H4 (cell line): ENCODE measurements around the gene NUTF2. TPM values are rescaled to one million over a fixed set of nuclear protein-coding genes. Genes with fewer than 3 reads are reported as not detected.
"Not testable (repeated sequence)": the region's sequence is repeated elsewhere in the genome, so short reads cannot be mapped to it uniquely, and the experiment has no call there.

ENCODE experiments used
- DNase-seq: peaks from one replicate; pipeline ENCODE4 v3.0.0-alpha.2; 2015; ENCODE audit warnings: low spot score
- total RNA-seq: library from RNA; depleted of rRNA; stranded (reverse); fragments of >200 nt; shearing (Covaris generic); gene quantifications from 2 replicates; pipeline ENCODE4 v1.2.3, GENCODE V29; 2014

Gene NUTF2
- total RNA-seq, 1 experiment from 2014 or later: 256 TPM

DNA sequence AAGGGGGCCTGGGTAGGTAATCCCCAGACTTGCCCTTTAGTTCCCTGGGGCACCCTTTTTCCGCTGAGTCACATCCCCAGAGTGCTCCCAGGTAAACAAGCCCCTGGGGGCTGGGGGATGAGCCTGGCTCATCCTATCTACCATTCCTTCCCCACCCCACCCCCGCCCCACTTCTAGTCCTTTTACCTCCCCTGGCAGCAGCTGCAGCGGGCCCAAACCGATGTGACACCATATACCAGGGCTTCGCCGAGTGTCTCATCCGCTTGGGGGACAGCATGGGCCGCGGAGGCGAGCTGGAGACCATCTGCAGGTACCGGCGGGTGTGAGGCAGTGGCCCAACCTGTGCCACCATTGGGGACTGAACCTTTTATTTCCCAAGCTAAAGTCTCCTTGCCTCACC, 38.8 kb downstream of the NUTF2 start:
- no peak for DNase-seq

DNA sequence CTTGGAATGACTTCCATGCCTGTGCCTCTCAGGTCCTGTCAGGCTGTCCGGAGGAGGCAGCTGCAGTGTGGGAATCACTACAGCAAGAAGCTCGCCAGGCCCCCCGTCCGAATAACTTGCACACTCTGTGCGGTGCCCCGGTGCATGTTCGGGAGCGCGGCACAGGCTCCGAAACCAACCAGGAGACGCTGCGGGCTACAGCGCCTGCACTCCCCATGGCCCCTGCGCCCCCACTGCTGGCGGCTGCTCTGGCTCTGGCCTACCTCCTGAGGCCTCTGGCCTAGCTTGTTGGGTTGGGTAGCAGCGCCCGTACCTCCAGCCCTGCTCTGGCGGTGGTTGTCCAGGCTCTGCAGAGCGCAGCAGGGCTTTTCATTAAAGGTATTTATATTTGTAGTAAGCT, 39.2 kb downstream of the NUTF2 start:
- DNase-seq: no peak

DNA sequence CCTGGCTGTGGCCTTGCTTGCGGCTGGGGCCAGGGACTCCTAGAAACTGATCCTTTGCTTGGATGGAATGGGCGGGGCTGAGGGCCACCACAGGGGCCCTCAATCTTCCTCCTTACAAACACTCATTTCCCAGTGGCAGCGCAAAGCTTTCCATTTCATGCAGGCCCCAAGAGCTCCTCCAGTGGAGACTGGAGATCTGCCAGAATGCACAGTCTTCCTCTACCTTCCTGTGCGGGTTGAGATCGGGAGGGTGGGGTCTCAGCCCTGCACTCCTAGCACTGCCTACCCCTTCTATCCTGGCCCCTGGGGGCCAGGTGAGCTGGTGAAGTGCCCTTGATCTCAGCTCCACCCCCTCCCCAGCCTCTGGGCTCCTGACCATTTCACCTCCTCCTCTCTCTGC, 39.7 kb downstream of the NUTF2 start:
- no peak for DNase-seq

DNA sequence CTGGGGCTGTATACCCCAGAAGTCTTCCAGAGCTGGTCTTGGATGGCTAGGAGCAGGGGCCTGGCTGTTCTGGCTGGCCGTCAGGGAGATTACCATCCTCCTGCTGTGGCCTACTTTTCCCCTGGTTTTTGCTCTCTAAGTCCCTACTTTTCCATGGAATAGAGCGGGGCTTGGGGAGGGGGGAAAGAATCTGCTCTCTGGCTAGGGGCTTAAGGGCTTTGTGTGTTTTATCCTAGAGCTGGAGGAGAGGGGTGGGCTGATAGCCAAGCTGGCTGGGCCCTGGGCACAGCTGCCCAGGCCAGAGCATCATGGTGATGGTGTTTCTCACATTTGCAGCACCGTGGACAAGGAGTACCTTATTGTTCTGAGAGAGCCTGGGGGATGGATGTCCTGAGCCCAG, 41.6 kb downstream of the NUTF2 start:
- DNase-seq: no peak

DNA sequence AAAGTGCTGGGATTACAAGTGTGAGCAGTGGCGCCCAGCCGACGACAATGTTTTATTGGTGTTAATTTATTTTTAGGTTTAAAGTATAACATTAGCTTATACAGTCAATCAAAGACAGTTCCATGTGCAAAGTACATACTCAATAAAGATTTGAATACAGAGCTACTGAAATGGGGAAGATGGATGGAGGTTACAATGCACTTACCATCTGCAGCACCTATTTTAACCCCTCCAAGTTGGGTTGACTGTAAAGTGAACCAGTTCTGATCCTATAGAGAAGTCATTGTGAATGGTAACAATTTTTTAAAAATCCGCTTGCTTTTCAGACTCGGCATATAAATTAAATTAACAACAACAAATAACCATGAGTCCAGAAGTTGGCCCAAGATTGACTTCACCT, 45.6 kb downstream of the NUTF2 start:
- DNase-seq: no peak

DNA sequence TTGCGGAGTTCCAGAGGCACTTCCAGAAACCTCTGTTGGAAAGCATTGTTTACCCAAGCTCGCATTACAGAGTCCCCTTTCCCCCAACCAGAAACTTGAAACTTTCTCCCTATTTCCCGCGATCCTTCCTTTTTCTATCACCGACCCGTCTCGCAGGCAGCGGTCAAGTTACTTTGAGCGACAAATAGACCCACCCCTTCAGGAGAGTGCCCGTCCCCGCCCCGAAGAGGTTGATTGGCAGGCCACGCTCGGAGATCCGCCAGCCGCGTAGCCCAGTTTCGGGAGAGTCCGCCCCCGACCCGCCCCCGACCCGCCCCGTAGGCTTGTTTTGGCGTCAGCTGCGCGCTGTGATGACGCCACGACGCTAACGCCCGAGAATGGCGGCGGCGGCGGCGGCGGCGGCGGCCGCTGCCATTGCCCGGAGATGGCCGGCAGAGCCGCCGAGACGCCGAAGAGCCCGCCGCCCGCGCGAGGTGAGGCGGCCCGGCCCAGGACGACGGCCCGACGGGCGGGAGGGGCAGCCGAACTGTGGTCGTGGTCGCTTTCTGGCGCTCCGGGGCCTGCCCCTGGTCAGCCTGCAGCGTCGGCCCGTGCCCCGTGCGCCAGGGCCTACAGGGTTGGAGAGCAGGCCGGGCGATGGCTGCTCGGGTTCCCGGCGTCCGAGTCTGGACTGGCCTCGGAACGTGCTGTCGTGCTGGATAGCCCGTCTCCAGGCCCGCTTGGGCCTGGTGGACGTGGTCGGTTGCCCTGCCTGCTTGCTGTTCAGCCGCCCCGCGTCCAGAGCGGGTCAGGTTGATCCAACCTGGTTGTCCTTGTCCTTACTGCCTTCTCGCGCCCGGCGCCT, 46.4 kb downstream of the NUTF2 start, which contains the start of gene PSKH1:
Gene PSKH1, plus strand, starts transcription at position 356 of the 844 bp plus-strand sequence. CDS start 15,496 bp downstream, outside the sequence.
- peak; percentile 90 for DNase-seq

DNA sequence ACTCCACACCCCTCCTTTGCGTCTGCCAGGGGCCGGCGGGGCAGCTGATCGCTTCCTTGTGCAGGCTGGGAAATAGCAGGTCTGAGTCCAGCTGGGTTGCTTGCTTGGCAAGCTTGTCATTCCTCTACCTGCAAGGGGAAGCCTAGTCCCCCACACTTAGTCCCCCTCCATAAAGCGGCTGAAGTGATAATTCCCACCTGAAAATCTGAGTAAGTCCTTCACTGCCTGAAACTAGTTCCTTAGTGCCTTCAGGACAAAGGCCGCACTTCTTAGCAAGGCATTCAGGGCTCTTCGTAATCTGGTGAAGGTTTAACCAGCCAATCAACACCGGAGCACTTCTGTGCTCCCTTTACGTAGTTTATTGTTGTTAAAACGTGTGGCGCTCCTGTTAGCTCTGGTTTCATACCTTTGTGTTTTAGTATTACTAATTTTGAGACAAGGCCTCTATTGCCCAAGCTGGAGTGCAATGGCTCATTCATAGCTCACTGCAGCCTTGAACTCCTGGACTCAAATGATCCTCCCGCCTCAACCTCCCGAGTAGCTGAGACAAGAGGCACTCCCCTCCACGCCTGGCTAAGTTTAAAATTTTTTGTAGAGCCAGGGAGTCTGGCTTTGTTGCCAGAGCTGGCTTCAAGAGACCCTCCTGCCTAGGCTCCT, 47.1 kb downstream of the NUTF2 start:
- no peak for DNase-seq

DNA sequence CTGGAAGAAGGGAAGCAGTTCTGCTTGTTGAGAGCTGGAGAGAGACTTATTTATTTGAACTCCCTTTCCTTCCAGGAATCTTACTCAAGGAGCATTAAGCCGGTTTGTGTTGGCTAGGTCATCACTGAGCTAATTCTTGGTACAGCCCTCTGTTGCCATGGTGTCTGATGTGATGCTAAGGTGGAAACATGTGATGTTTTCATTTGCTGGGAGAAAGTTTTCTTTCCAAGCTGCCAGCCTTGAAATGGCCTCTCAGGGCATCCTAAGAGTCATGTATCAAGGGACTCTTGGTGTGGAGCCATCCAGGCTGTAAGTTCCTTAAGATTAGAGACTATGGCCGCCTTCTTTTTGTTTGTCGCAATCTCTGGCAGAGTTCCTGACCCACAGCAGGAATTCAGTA, 50.5 kb downstream of the NUTF2 start:
- DNase-seq: no peak

DNA sequence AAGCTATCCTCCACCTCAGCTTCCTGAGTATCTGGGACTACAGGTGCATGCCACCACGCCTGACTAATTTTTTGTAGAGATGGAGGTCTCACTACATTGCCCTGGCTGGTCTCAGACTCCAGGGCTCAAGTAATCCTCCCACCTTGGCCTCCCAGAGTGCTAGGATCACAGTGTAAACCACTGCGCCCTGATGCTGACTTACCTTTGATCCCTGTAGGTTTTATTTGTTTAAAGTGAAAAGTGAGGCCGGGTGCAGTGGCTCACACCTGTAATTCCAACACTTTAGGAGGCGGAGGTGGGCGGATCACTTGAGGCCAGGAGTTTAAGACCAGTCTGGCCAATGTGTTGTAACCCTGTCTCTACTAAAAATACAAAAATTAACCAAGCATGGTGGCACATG, 55.0 kb downstream of the NUTF2 start:
- DNase-seq: no peak

DNA sequence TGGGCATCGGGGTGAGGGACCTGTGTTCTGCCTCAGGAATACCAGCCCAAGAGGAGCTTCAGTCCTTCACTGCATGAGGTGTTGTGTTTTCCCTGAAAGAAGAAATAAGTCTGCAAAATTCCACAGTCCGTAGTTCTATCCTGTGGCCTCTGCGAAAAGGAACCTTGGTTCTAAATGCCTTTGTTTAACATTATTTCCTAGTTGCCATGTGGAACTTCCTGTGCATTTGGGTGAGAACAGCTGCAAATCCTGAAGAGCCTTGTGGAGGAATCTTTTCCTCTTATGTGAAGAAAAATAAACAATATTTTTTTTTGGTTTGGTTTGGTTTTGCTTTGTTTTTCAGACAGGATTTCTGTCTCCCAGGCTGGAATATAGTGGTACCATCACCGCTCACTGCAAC, 56.1 kb downstream of the NUTF2 start:
- no peak for DNase-seq

DNA sequence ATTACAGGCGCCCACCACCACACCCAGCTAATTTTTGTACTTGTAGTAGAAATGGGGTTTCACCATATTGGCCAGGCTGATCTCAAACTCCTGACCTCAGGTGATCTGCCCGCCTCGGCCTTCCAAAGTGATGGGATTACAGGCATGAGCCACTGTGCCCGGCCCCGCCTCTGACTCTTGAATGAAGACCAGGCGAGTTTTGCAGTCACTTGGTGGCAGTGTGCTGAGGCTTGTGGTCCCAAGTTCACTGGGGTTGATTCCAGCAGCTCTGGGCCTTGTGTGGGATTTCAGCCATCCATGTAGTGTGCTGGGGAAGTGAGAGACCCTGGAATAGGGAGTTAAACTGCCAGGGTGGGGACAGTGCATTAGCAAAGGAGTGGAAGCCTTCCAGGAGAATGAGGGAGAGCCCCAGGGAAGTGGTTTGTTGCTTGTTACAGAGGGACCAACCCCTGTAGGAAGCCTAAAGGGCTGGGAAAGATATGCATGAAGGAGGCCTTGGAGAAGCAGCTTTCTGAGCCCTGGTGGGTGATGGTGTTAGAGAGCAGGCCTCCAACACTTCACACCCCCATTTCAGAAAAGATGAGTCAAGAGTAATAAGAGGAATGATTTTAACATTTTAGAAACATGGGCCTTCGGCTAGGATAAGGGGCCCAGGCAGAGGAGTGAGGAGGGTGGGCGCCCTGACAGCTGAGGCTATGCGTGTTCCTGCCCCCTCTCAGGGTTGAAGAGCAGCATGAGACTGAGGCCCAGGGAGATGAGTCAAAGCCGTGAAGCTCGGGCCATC, 60.9 kb downstream of the NUTF2 start:
- no peak for DNase-seq

DNA sequence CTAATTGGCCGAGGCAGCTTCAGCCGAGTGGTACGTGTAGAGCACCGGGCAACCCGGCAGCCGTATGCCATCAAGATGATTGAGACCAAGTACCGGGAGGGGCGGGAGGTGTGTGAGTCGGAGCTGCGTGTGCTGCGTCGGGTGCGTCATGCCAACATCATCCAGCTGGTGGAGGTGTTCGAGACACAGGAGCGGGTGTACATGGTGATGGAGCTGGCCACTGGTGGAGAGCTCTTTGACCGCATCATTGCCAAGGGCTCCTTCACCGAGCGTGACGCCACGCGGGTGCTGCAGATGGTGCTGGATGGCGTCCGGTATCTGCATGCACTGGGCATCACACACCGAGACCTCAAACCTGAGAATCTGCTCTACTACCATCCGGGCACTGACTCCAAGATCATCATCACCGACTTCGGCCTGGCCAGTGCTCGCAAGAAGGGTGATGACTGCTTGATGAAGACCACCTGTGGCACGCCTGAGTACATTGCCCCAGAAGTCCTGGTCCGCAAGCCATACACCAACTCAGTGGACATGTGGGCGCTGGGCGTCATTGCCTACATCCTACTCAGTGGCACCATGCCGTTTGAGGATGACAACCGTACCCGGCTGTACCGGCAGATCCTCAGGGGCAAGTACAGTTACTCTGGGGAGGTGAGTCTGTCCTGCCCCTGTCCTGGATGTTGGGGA, 62.5 kb downstream of the NUTF2 start:
- DNase-seq: no peak

DNA sequence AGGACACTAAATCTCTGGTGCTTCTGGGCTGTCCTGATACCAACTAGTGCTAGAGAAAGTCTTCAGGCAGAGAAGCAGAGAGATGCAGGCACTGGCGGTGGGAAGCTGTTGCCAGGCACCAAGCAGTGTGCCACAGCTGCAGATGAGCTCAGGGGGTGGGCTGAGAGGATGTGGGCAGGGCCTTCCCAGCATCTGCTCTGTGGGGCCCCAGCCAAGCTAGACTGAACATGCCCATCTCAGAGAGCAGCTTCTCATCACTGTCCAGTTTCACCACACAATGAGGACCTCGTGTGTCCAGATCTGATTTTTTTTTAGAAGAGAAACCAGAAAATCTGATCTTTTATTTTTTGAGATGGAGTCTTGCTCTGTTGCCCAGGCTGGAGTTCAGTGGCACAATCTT, 63.4 kb downstream of the NUTF2 start:
- no peak for DNase-seq

DNA sequence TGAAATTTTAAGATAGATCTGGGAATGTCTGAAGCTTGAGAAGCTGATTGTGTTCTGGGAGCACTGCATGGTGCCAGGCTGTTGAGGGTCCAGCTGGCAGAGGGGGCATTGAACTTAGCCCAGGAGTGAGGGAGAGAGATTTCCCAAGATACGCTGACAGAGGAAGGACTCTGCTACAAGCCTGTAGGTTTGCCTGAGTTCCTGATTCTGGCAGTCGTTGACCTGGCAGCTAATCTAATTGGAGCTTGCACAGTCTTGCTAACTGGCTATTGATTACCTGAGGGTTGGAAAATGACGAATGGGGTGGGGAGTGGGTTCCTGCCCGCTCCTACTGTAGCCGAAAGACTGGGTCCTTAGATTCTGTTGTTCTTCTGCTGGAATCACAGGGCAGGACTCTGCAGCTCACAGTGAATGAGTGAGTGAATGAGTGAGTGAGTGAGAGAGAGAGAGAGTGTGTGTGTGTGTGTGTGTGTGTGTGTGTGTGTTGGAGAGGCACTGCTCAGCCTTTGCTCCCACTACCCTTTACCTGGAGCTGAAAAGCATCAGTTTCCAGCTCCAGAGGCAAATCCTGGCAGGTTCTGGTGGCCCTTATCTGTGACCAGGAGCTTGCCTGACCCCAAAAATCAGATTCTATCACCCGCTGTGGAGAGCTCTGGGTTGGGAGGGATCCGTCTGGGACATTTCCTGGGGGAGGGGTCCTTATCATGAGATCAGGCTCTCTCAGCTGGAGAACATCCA, 68.2 kb downstream of the NUTF2 start:
- DNase-seq: no peak

DNA sequence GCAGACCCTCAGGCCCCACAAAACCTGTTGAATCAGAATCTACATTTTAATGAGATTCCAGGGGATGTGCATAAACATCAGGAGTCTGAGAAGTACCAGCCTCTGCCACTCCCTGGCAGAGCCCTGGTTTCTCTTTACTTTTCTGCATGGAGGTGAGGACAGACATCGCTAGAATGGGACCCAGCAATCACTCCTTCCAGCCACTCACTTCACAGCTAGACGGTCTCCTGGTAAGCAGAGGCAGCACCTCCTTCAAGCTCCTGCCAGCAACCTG, 68.7 kb downstream of the NUTF2 start:
- DNase-seq: not testable (repeated sequence)

DNA sequence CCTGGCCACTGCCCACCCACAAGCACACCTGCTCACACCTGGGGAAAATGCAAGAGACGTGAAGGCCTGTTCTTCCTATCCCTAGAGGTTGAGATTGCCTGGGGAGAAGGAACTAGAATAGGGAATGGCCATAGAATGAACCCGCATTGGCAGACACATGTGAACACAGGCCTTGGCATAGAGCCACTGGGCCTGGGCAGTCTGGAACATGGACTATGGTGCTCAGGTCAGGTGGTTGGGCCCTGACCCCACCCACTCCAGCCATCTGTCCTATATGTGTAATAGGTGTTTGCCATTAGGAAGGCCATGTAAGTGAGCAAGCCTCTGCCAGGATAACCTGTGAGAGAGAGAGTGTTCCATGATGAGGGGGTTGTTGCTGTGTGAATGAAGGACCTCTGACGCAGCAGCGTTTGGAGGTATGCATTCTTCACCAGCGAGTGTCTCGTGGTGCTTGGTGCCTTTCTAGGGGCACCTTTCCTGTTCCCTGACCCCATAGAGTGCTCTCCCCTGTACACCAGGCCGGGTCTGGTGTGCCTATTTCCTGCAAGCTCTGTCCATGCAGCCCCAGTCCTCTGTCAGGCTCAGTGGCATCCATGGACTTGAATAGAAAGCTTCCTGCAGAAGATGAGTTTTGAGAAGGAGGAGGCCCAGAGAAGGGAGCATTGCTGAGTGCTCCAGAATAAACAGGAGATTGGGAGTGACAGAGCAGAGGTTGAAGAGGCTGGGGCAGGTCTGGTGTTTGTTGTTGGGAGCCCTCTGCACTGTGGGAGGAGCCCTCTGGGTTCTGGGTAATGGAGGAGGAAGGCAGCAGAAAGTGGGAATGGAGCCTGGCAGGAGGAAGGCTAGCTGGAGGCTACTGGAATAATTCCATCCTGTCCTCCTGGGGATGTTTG, 69.3 kb downstream of the NUTF2 start:
- DNase-seq: no peak

DNA sequence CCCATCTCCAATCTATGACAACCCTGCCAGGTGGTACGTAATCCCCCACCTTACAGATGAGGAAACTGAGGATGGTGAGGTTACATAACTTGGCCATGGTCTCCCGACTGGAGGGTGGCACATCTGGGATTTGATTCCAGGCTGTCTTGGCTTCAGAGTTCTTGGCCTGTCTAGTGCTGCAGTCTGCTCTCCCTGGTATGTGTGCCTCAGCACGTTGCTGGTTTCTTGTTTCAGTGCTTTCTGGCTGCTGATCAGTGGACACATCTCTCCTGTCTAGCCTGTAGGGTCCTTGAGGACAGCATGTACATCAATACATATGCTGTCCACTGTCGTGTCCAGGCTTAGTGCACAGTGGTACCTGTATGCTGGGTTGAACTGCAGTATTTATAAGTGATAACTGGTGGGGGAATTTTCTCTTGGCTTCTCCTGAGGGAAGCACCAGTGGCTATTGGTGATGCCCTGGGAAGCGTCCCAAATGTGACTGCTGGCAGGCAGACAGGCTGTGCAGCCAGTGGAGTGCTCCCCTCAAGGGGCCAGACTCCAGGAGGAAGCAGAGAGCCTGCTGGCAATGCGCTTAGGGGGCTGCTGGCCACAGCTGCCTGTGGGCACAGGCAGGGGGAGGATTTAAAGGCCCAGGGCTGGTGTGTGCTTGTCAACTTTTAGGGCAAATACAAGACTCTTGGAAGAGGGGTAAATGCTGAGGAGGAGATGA, 70.6 kb downstream of the NUTF2 start:
- no peak for DNase-seq

DNA sequence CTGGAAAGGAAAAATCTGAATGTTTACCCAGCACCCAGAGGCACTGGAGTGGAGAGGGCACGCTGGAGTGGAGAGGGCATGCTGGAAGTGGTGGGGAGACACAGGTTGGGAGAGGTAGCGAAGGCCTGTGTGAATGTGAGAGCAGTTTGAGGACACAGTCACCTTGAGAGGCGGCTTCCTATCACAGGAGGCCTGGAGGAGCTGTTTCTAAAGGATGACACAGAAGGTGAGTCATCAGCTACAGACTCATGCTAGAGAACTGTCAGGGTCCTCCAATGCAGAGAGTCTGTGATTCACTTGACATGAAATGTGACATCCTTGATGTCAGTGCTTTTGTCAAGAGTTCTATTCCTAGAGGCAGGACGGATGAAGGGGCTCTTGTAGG, 71.1 kb downstream of the NUTF2 start:
- no peak for DNase-seq

DNA sequence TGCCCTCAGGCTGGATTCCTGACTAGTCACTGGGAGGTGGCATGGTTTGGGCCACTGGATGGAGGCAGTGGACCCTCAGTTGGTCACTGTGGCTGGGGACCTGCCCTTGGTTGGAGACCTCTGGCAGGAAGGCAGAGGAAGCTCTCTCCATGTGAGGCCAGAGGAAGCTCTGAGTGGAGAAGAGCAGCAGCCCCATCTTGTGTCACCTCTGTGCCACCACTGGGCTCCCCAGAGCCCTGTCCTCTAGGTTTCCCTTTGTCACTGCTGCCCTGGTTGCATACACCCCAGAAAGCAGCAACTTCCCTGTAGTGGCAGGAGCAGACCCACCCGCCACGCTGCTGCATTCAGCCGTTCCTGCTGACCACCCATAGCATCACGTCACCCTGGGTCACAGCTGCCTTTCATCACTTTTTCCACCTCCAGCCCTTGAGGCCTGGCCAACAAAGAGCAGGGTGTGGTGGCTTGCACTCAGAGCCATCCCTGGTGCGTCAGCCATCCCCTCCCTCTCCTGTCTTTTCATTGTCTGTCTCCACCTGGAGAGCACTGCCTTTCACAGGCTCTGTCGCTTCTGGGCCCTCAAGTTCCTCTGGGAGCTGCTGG, 73.0 kb downstream of the NUTF2 start:
- no peak for DNase-seq
